Activated CD8-positive, alpha-beta T cell treated with anti-CD3 and anti-CD28 coated beads for 36 hours (primary cell): ENCODE measurements around the gene GSG1L2. TPM values are rescaled to one million over a fixed set of nuclear protein-coding genes. Genes with fewer than 3 reads are reported as not detected.

Source experiments
- ATAC-seq: fragments of 200-7000 bp; cut with Tn5 transposase; one replicate; pipeline ENCODE4 v1.10.0; 2021; ENCODE audit warnings: mild to moderate bottlenecking, moderate library complexity
- CTCF ChIA-PET: fragments of 350-600 bp; sonication (Branson Sonifier 250); formaldehyde crosslinking; loops from one replicate; lab custom pipeline; 2021; ENCODE audit warnings: antibody characterized with exemption; lab: Charles Lee
- POLR2A ChIA-PET: fragments of 350-600 bp; sonication (Branson Sonifier 250); formaldehyde crosslinking; loops from one replicate; lab custom pipeline; 2021; ENCODE audit warnings: antibody characterized with exemption; lab: Charles Lee
- DNase-seq: peaks from one replicate; pipeline ENCODE4 v3.0.0-alpha.2; 2020
- H3K27ac Mint-ChIP-seq: one replicate; pipeline ENCODE4 v1.8.0; 2021; ENCODE audit warnings: mild to moderate bottlenecking, mixed read lengths
- H3K27me3 Mint-ChIP-seq: one replicate; pipeline ENCODE4 v1.8.0; 2021; ENCODE audit warnings: mixed read lengths
- H3K36me3 Mint-ChIP-seq: one replicate; pipeline ENCODE4 v1.8.0; 2021; ENCODE audit warnings: low read depth, mixed read lengths
- H3K4me1 Mint-ChIP-seq: one replicate; pipeline ENCODE4 v1.8.0; 2021; ENCODE audit warnings: low read depth, mixed read lengths
- H3K4me3 Mint-ChIP-seq: one replicate; pipeline ENCODE4 v1.8.0; 2021; ENCODE audit warnings: mild to moderate bottlenecking, moderate library complexity, mixed read lengths
- H3K9me3 Mint-ChIP-seq: one replicate; pipeline ENCODE4 v1.8.0; 2021; ENCODE audit warnings: mixed read lengths
- CTCF ChIP-seq: fragments of 200-600 bp; IDR thresholded peaks from one replicate; pipeline ENCODE4 v1.8.0; 2022; ENCODE audit warnings: antibody characterized with exemption, mild to moderate bottlenecking
- intact Hi-C: fragments of 100-400 bp; cut with micrococcal nuclease; formaldehyde crosslinking; loops from one replicate; pipeline ENCODE4 v1.10.0; 2022
- total RNA-seq, 2 experiments: library from RNA; stranded (reverse); gene quantifications; one replicate each; pipeline ENCODE4 v1.2.3, GENCODE V29; 2021

The GSG1L2 gene
- total RNA-seq, 2 experiments from 2014 or later, result not detected

GRCh38 chr17:9771465-9771864 lies 50.4 kb downstream of the GSG1L2 start:
- no peaks in the 10 kb centered on the region for H3K9me3 Mint-ChIP-seq
- intact Hi-C loops, result no loop called here
- no peak overlapping the region for H3K27ac Mint-ChIP-seq
- no peak for ATAC-seq
- peaks cover 7% of the 10 kb centered on the region for H3K27me3 Mint-ChIP-seq
- DNase-seq, result no peak
- CTCF ChIA-PET, result no interaction called here
- no peak overlapping the region for H3K4me3 Mint-ChIP-seq
- POLR2A ChIA-PET, result no interaction called here
- no peaks in the 10 kb centered on the region for H3K4me1 Mint-ChIP-seq
- no peaks in the 10 kb centered on the region for H3K36me3 Mint-ChIP-seq
- no peak for TF ChIP-seq CTCF

DNA sequence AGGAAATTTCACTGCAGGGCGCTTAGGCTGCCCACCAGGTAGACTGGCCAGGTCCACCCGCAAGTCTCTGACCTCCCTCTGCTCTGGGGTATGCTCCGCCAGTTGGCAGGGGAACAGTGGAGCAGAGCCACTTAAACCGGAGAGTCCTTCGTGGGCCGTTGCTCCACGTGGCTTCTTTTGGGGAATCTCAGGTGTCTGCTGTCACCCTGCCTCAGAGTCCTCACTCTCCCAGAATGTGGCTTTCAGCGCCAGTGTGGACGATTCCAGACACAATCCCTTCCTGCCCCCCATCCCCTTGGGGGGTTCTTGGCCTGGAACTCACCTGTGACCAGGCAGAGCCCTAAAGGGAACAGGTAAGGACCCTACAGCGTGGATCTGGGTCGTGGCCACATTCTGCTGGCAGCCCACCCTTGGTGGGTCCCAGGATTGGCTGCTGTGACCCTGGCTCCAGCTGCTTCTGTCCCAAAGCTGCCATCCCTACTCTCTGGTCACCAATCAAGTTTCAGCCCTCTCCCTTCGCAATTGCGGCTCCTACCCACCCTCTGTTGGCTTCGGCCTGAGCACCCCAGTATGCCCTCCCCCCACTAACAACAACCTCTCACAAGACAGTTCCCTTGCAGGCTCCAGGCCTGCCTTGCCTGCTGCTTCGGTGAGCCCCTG lies 52.7 kb downstream of the GSG1L2 start:
- POLR2A ChIA-PET, result no interaction called here
- ATAC-seq, result no peak
- Mint-ChIP-seq H3K9me3 (no peaks in the 10 kb centered on the region), H3K27me3 (peaks cover 2% of the 10 kb centered on the region), H3K27ac (no peak overlapping the region), H3K36me3 (no peaks in the 10 kb centered on the region), H3K4me1 (no peaks in the 10 kb centered on the region), H3K4me3 (no peak overlapping the region)
- no peak for TF ChIP-seq CTCF
- DNase-seq, result no peak
- intact Hi-C loops, result loop anchor here (5.0 kb wide), 1 partner anchor 37 kb away; no protein-coding TSS in a partner anchor
- CTCF ChIA-PET, result interaction anchor here (0.8 to 1.8 kb wide), 12 partner anchors 9 to 193 kb away, joined by 3 to 14 read pairs (median 4); partner anchors contain the start of gene CFAP52

GRCh38 chr17:9768381-9768934 lies 53.4 kb downstream of the GSG1L2 start:
- no peak overlapping the region for H3K27ac Mint-ChIP-seq
- H3K36me3 Mint-ChIP-seq, result no peaks in the 10 kb centered on the region
- CTCF ChIA-PET, result interaction anchor here (0.7 to 1.8 kb wide), 15 partner anchors 8 to 192 kb away, joined by 3 to 14 read pairs (median 4); partner anchors contain the start of gene CFAP52
- H3K4me1 Mint-ChIP-seq, result no peaks in the 10 kb centered on the region
- peak; percentile 72 for TF ChIP-seq CTCF
- POLR2A ChIA-PET, result no interaction called here
- peaks cover 3% of the 10 kb centered on the region for H3K27me3 Mint-ChIP-seq
- DNase-seq (no peak), ATAC-seq (peak; percentile 45)
- intact Hi-C loops, result loop anchor here (5.0 kb wide), 1 partner anchor 36 kb away; no protein-coding TSS in a partner anchor
- H3K4me3 Mint-ChIP-seq, result no peak overlapping the region
- no peaks in the 10 kb centered on the region for H3K9me3 Mint-ChIP-seq

DNA sequence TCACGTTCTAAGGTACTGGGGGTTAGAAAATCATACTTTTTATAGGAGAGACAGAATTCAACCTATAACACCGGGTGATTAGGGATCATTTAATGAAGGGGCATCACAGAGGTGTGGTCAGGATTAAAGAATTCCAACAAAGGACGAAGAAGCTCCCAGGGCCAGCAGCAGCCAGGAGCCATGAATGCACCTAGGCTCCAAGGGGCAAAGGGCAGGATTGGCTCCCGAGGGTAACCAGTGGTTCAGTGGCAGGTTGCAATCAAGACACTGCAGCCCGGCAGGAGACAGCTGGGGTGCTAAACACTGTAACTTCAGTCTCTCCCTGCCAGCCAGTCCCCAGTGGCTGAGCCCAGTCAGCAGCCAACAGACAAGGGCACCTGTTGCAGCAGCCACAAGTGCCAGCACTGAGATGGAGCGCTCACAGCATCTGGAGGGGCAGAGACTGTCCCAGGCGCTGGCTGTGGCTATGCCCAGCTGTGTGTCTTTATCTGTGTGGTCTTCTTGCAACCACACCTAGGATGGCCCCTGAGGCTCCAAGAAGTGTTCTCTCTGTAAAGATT lies 54.4 kb downstream of the GSG1L2 start:
- no peak overlapping the region for H3K27ac Mint-ChIP-seq
- peaks cover 5% of the 10 kb centered on the region for H3K27me3 Mint-ChIP-seq
- no peak for TF ChIP-seq CTCF
- CTCF ChIA-PET, result interaction anchor here (0.9 to 1.4 kb wide), 3 partner anchors 33 to 60 kb away, joined by 4 to 5 read pairs (median 4); no protein-coding TSS in a partner anchor
- POLR2A ChIA-PET, result no interaction called here
- no peak for ATAC-seq
- DNase-seq, result no peak
- intact Hi-C loops, result loop anchor here (5.0 kb wide), 1 partner anchor 35 kb away; no protein-coding TSS in a partner anchor
- H3K4me3 Mint-ChIP-seq, result no peak overlapping the region
- H3K4me1 Mint-ChIP-seq, result no peaks in the 10 kb centered on the region
- H3K36me3 Mint-ChIP-seq, result no peaks in the 10 kb centered on the region
- no peaks in the 10 kb centered on the region for H3K9me3 Mint-ChIP-seq
